H1 (cell line): ENCODE data around the gene THEMIS. TPM values are rescaled to one million over a fixed set of nuclear protein-coding genes. Genes with fewer than 3 reads are reported as not detected.

ENCODE experiments used
- CHD2 ChIP-seq: IDR thresholded peaks from 2 replicates; pipeline ENCODE4 v1.6.1; 2012; ENCODE audit warnings: low read length, improper control_type of control experiment
- KDM1A ChIP-seq: fragments of 200-600, 300-600 bp; sonication (generic); IDR thresholded peaks from 2 replicates; pipeline ENCODE4 v1.7.1; 2016; ENCODE audit warnings: mild to moderate bottlenecking, low read length, borderline replicate concordance
- POLR2AphosphoS5 ChIP-seq: IDR thresholded peaks from 2 replicates; pipeline ENCODE4 v1.6.1; 2011; ENCODE audit warnings: low read depth, low read length
- TCF12 ChIP-seq: IDR thresholded peaks from 2 replicates; pipeline ENCODE4 v1.6.1; 2011; ENCODE audit warnings: low read depth, mild to moderate bottlenecking, low read length
- TEAD4 ChIP-seq: IDR thresholded peaks from 2 replicates; pipeline ENCODE4 v1.6.1; 2012; ENCODE audit warnings: low read depth, low read length, inconsistent platforms, mixed read lengths
- polyA plus RNA-seq, 7 experiments: library from polyadenylated mRNA; depleted of rRNA in 3 of 7; stranded (reverse) in 5 of 7; unstranded in 2 of 7; fragments of >200 nt in 5 of 7; fragments of 200-250 nt in 2 of 7; gene quantifications; 1 replicate in 5 of 7; 2 replicates in 1 of 7; 4 replicates in 1 of 7; pipeline versions ENCODE4 v1.2.1 to v1.2.3, GENCODE V29; 2011 to 2013; ENCODE audit warnings: missing spikeins in 2 of 7, mixed read lengths in 2 of 7
- total RNA-seq: library from RNA; stranded (reverse); fragmentation: NEBNext Ultra II Directional; extraction: Animal tissue kit (Norgen Biotek cat#: 25700); gene quantifications from 2 replicates; pipeline ENCODE4 v1.2.1, GENCODE V29; 2021
- TF ChIP-seq, protein P1 (sequence below): IDR thresholded peaks from 2 replicates; pipeline ENCODE4 v1.6.1; 2012; ENCODE audit warnings: inconsistent platforms

The THEMIS gene
- total and polyA plus RNA-seq, 2 of the 8 experiments (the other 6 are each of a cell fraction or from before 2014, with no cell fraction given), result not detected

DNA sequence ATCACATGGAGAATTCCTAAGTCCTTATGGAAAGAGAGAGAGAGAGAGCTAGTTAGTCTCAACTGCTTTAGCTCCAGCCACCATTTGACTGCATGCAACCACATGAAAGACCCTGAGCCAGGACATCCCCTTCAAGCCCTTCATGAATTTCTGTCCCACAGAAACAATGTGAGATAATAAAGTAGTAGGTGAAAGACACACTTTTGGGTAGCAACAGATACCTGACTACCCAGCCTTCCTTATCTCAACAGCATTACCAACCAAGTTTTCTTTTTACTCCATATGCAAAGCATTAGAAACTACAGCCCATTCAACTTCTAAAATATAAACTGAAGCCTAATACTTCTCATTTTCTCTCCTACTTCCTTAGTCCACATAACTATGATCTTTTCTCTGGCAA lies 23.2 kb upstream of the THEMIS start (continued):
- TF ChIP-seq, protein P1, sequence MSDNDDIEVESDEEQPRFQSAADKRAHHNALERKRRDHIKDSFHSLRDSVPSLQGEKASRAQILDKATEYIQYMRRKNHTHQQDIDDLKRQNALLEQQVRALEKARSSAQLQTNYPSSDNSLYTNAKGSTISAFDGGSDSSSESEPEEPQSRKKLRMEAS, result no peak
- TF ChIP-seq KDM1A (no peak), TCF12 (no peak), CHD2 (no peak), TEAD4 (no peak), POLR2AphosphoS5 (no peak)
